ENCODE data around the gene TNRC6A.

DNA sequence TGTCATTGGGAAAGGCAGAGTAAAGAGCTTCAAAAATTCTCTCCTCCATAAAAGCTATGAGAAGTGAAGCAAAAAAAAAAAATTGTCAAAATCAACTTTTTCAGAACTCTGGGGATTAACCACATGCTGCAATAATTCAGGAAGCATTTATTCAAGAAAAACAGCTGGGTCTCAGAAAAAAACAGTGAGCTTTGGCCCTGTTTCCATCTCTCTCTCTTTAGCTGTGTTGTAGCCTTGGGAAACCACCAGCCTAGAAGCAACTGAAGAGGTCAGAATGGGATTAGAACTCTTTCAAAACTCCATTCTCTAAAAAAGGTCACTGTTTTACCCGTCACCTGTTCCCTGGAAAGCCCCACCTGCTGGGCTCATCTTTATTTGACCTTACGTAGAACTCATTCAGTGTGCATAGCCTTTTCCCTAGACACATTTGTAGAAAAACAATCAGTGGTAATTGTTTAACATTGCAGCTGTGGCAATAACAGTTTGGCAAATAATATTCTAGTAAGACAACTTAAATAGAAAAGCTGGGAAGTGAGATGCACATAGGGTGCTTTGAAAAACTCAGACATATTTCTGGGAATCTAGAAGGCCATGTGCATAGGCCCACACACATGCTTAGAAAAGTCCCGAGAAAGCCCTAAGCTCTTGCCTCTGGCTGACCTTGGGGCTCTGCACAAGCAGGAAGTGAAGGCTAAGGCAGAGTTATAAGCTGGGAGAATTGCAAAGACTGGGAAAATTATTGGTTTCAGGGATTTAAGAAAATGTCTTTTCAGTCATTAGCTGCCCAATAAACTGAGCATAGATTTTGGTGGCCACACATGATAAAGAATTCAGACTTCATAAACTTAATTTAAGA lies 134.4 kb downstream of the TNRC6A start:
- TF ChIP-seq, protein P1, sequence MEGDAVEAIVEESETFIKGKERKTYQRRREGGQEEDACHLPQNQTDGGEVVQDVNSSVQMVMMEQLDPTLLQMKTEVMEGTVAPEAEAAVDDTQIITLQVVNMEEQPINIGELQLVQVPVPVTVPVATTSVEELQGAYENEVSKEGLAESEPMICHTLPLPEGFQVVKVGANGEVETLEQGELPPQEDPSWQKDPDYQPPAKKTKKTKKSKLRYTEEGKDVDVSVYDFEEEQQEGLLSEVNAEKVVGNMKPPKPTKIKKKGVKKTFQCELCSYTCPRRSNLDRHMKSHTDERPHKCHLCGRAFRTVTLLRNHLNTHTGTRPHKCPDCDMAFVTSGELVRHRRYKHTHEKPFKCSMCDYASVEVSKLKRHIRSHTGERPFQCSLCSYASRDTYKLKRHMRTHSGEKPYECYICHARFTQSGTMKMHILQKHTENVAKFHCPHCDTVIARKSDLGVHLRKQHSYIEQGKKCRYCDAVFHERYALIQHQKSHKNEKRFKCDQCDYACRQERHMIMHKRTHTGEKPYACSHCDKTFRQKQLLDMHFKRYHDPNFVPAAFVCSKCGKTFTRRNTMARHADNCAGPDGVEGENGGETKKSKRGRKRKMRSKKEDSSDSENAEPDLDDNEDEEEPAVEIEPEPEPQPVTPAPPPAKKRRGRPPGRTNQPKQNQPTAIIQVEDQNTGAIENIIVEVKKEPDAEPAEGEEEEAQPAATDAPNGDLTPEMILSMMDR (IDR thresholded peaks at IDR 0.05): no peak
- no peak for TF ChIP-seq POLR2A (IDR thresholded peaks at IDR 0.05)
